ACC112 (cell line): ENCODE data around the gene FAM193B.

Source experiments
- H2AFZ ChIP-seq: fragments of 200-600 bp; sonication (generic); one replicate; pipeline ENCODE4 v1.6.0; 2017; ENCODE audit warnings: antibody characterized with exemption, low read length; ENCODE audit not compliant: unreplicated experiment
- H3K27ac ChIP-seq: fragments of 200-600 bp; sonication (generic); 2 replicates; pipeline ENCODE4 v1.5.1; 2014; ENCODE audit warnings: low read depth, mild to moderate bottlenecking, antibody characterized with exemption, low read length, moderate library complexity
- H3K27me3 ChIP-seq: fragments of 200-600 bp; sonication (generic); 2 replicates; pipeline ENCODE4 v1.6.1; 2014; ENCODE audit warnings: mild to moderate bottlenecking, antibody characterized with exemption, low read length, moderate library complexity, mixed read lengths; ENCODE audit not compliant: insufficient read depth
- H3K36me3 ChIP-seq: fragments of 200-600 bp; sonication (generic); 2 replicates; pipeline ENCODE4 v1.6.1; 2016; ENCODE audit warnings: mild to moderate bottlenecking, antibody characterized with exemption, low read length, moderate library complexity, mixed read lengths; ENCODE audit not compliant: insufficient read depth
- H3K4me1 ChIP-seq: fragments of 200-600 bp; sonication (generic); one replicate; pipeline ENCODE4 v1.6.1; 2016; ENCODE audit warnings: low read length, mixed read lengths; ENCODE audit not compliant: insufficient read depth, unreplicated experiment, control insufficient read depth
- H3K4me3 ChIP-seq: fragments of 200-600 bp; sonication (generic); 2 replicates; pipeline ENCODE4 v1.5.1; 2014; ENCODE audit warnings: mild to moderate bottlenecking, low read depth, low read length
- H3K79me2 ChIP-seq: fragments of 200-600 bp; sonication (generic); one replicate; pipeline ENCODE4 v1.6.0; 2016; ENCODE audit warnings: low read length; ENCODE audit not compliant: control insufficient read depth, unreplicated experiment, insufficient read depth

The FAM193B gene

GRCh38 chr5:177507596-177508220 is 46.7 kb downstream of the FAM193B start:
- no peaks in the 10 kb centered on the region for H3K4me1 ChIP-seq
- H3K4me3 ChIP-seq = no peak overlapping the region
- H3K36me3 ChIP-seq = no peaks in the 10 kb centered on the region
- no peaks in the 10 kb centered on the region for H3K79me2 ChIP-seq
- no peak overlapping the region for H3K27ac ChIP-seq
- no peak overlapping the region for H2AFZ ChIP-seq
- no peaks in the 10 kb centered on the region for H3K27me3 ChIP-seq

GRCh38 chr5:177507165-177507564 is 47.2 kb downstream of the FAM193B start:
- Histone ChIP-seq H3K27me3 (no peaks in the 10 kb centered on the region), H2AFZ (no peak overlapping the region), H3K79me2 (no peaks in the 10 kb centered on the region), H3K27ac (no peak overlapping the region), H3K4me1 (no peaks in the 10 kb centered on the region), H3K36me3 (no peaks in the 10 kb centered on the region), H3K4me3 (no peak overlapping the region)

- Histone ChIP-seq H3K79me2 (no peaks in the 10 kb centered on the region), H3K36me3 (no peaks in the 10 kb centered on the region), H3K27ac (no peak overlapping the region), H3K27me3 (no peaks in the 10 kb centered on the region), H3K4me3 (no peak overlapping the region), H2AFZ (no peak overlapping the region), H3K4me1 (peaks cover 8% of the 10 kb centered on the region)
These were observed 49.3 kb downstream of the FAM193B start for GRCh38 chr5:177505075-177505474.

GRCh38 chr5:177504086-177505056 is 50.0 kb downstream of the FAM193B start:
- Histone ChIP-seq H2AFZ (no peak overlapping the region), H3K36me3 (no peaks in the 10 kb centered on the region), H3K27ac (no peak overlapping the region), H3K4me1 (peaks cover 8% of the 10 kb centered on the region), H3K79me2 (no peaks in the 10 kb centered on the region), H3K4me3 (no peak overlapping the region), H3K27me3 (no peaks in the 10 kb centered on the region)

- H2AFZ ChIP-seq = no peak overlapping the region
- no peaks in the 10 kb centered on the region for H3K79me2 ChIP-seq
- peaks cover 9% of the 10 kb centered on the region for H3K4me1 ChIP-seq
- H3K27ac ChIP-seq = no peak overlapping the region
- H3K36me3 ChIP-seq = no peaks in the 10 kb centered on the region
- no peaks in the 10 kb centered on the region for H3K27me3 ChIP-seq
- H3K4me3 ChIP-seq = no peak overlapping the region
These were observed 50.8 kb downstream of the FAM193B start for GRCh38 chr5:177503351-177504085.

GRCh38 chr5:177502886-177503285 is 51.5 kb downstream of the FAM193B start:
- Histone ChIP-seq H2AFZ (no peak overlapping the region), H3K4me1 (peaks cover 15% of the 10 kb centered on the region), H3K36me3 (no peaks in the 10 kb centered on the region), H3K4me3 (no peak overlapping the region), H3K27ac (no peak overlapping the region), H3K79me2 (no peaks in the 10 kb centered on the region), H3K27me3 (no peaks in the 10 kb centered on the region)

GRCh38 chr5:177501874-177502678 is 52.3 kb downstream of the FAM193B start:
- Histone ChIP-seq H3K36me3 (no peaks in the 10 kb centered on the region), H3K27ac (no peak overlapping the region), H2AFZ (no peak overlapping the region), H3K79me2 (no peaks in the 10 kb centered on the region), H3K4me1 (peaks cover 16% of the 10 kb centered on the region), H3K4me3 (no peak overlapping the region), H3K27me3 (no peaks in the 10 kb centered on the region)

- Histone ChIP-seq H3K79me2 (peaks cover 8% of the 10 kb centered on the region), H3K27ac (no peak overlapping the region), H3K4me3 (no peak overlapping the region), H3K36me3 (no peaks in the 10 kb centered on the region), H3K27me3 (no peaks in the 10 kb centered on the region), H3K4me1 (peaks cover 20% of the 10 kb centered on the region), H2AFZ (no peak overlapping the region)
These were observed 53.5 kb downstream of the FAM193B start for GRCh38 chr5:177500685-177501522.

GRCh38 chr5:177499842-177500241 is 54.5 kb downstream of the FAM193B start:
- H2AFZ ChIP-seq = no peak overlapping the region
- no peak overlapping the region for H3K4me3 ChIP-seq
- peaks cover 12% of the 10 kb centered on the region for H3K79me2 ChIP-seq
- H3K36me3 ChIP-seq = no peaks in the 10 kb centered on the region
- H3K4me1 ChIP-seq = peaks cover 30% of the 10 kb centered on the region
- H3K27me3 ChIP-seq = no peaks in the 10 kb centered on the region
- no peak overlapping the region for H3K27ac ChIP-seq
